ENCODE results near the gene TRMU. TPM values are rescaled to one million over a fixed set of nuclear protein-coding genes. Genes with fewer than 3 reads are reported as not detected.

TRMU gene
- total RNA-seq, 6 donors from 2014 or later: 30.7 to 77.5 (median 35.8) TPM

- Histone ChIP-seq H3K9me3 (no peaks in the 10 kb centered on the region), H3K27ac (no peak overlapping the region), H3K27me3 (no peaks in the 10 kb centered on the region), H3K36me3 (peaks cover 0 to 3% (median 2%) of the 10 kb centered on the region in 4 donors), H3K4me1 (no peaks in the 10 kb centered on the region), H3K4me3 (no peak overlapping the region)
- 73 to 78% methylated on average over 15 to 17 of the region's 20 CpGs for WGBS, 2 donors
- no peak for ATAC-seq (ENCODE audit: low FRiP score in 2 of 2)
- no peak for DNase-seq
- TF ChIP-seq CTCF (IDR thresholded peaks at IDR 0.05) (no peak), POLR2AphosphoS5 (IDR thresholded peaks at IDR 0.05) (no peak), POLR2A (IDR thresholded peaks at IDR 0.05) (no peak), EP300 (IDR thresholded peaks at IDR 0.05) (no peak)
Measured at GRCh38 chr22:46390105-46390651, 54.7 kb downstream of the TRMU start.

GRCh38 chr22:46390652-46391301 lies 55.3 kb downstream of the TRMU start:
- WGBS, 2 donors: 71 to 77% methylated on average over 29 to 32 of the region's 32 CpGs
- H3K4me1 ChIP-seq: no peaks in the 10 kb centered on the region
- no peak for DNase-seq

GRCh38 chr22:46391486-46392136 lies 56.1 kb downstream of the TRMU start:
- no peak overlapping the region for H3K27ac ChIP-seq
- no peaks in the 10 kb centered on the region for H3K4me1 ChIP-seq
- DNase-seq (no peak), ATAC-seq (ENCODE audit: low FRiP score in 2 of 2) (no peak)
- H3K27me3 ChIP-seq: no peaks in the 10 kb centered on the region
- H3K9me3 ChIP-seq: no peaks in the 10 kb centered on the region
- H3K36me3 ChIP-seq: peaks cover 0 to 7% (median 2%) of the 10 kb centered on the region in 4 donors
- H3K4me3 ChIP-seq: no peak overlapping the region
- no peak for TF ChIP-seq EP300 (IDR thresholded peaks at IDR 0.05)
- WGBS, 2 donors: 94 to 95% methylated on average over 30 to 36 of the region's 36 CpGs

More at GRCh38 chr22:46390652-46391301, 55.3 kb downstream of the TRMU start:
- Histone ChIP-seq H3K9me3 (no peaks in the 10 kb centered on the region), H3K4me3 (no peak overlapping the region), H3K27me3 (no peaks in the 10 kb centered on the region), H3K27ac (no peak overlapping the region), H3K36me3 (peaks cover 0 to 3% (median 2%) of the 10 kb centered on the region in 4 donors)
- TF ChIP-seq CTCF (IDR thresholded peaks at IDR 0.05) (peak in 4 of 6 experiments; percentile 11 to 40 (median 32)), POLR2AphosphoS5 (IDR thresholded peaks at IDR 0.05) (no peak), POLR2A (IDR thresholded peaks at IDR 0.05) (no peak)
- peak in 1 of 2 donors; percentile 13 for ATAC-seq (ENCODE audit: low FRiP score in 2 of 2)

- 89 to 90% methylated on average over 14 to 16 of the region's 16 CpGs for WGBS, 2 donors
- no peak for TF ChIP-seq POLR2AphosphoS5 (IDR thresholded peaks at IDR 0.05)
- Histone ChIP-seq H3K27me3 (no peaks in the 10 kb centered on the region), H3K27ac (no peak overlapping the region), H3K4me1 (no peaks in the 10 kb centered on the region), H3K36me3 (peaks cover 0 to 7% (median 2%) of the 10 kb centered on the region in 4 donors), H3K9me3 (no peaks in the 10 kb centered on the region), H3K4me3 (no peak overlapping the region)
- no peak for ATAC-seq (ENCODE audit: low FRiP score in 2 of 2)
- no peak for DNase-seq
Measured at GRCh38 chr22:46392137-46392844, 56.8 kb downstream of the TRMU start.

- DNase-seq (no peak), ATAC-seq (ENCODE audit: low FRiP score in 2 of 2) (no peak)
- H3K4me1 ChIP-seq: no peaks in the 10 kb centered on the region
- H3K27ac ChIP-seq: no peak overlapping the region
- H3K4me3 ChIP-seq: no peak overlapping the region
- peaks cover 0 to 14% (median 5%) of the 10 kb centered on the region in 4 donors for H3K36me3 ChIP-seq
- 73 to 76% methylated on average over 13 to 14 of the region's 14 CpGs for WGBS, 2 donors
- no peak for TF ChIP-seq POLR2AphosphoS5 (IDR thresholded peaks at IDR 0.05)
- TF ChIP-seq POLR2A (IDR thresholded peaks at IDR 0.05): no peak
- TF ChIP-seq EP300 (IDR thresholded peaks at IDR 0.05): no peak
- TF ChIP-seq CTCF (IDR thresholded peaks at IDR 0.05): no peak
- no peaks in the 10 kb centered on the region for H3K9me3 ChIP-seq
- no peaks in the 10 kb centered on the region for H3K27me3 ChIP-seq
Measured at GRCh38 chr22:46393873-46394272, 58.4 kb downstream of the TRMU start.
